Erythroblast (primary cell): ENCODE results near the gene SURF6.

Experiments
- GATA1 ChIP-seq: IDR thresholded peaks from 2 replicates; pipeline ENCODE4 v1.6.1; 2011; ENCODE audit warnings: low read depth, mild to moderate bottlenecking, control low read depth, low read length, moderate library complexity
- POLR2A ChIP-seq: IDR thresholded peaks from 2 replicates; pipeline ENCODE4 v1.6.1; 2011; ENCODE audit warnings: mild to moderate bottlenecking, low read length

- TF ChIP-seq POLR2A, result no peak
- TF ChIP-seq GATA1, result no peak
These were observed 12.8 kb downstream of the SURF6 start for GRCh38 chr9:133323211-133323610.
